Caco-2 (cell line): ENCODE measurements around the gene FOXP4. TPM values are rescaled to one million over a fixed set of nuclear protein-coding genes. Genes with fewer than 3 reads are reported as not detected.
A peak's percentile ranks its signal among the peaks of the same experiment; 100 is the strongest.

ENCODE experiments used
- BruUV-seq: library from RNA; stranded (reverse); fragments of 400-500 nt; replicated peaks from 2 replicates; lab custom pipeline; 2021; lab: Mats Ljungman, UMichigan
- CTCF ChIA-PET: fragments of 300-600 bp; sonication (Branson Sonifier 250); formaldehyde crosslinking; loops from one replicate; lab custom pipeline; 2022; ENCODE audit warnings: antibody characterized with exemption; lab: Charles Lee
- POLR2A ChIA-PET: fragments of 300-600 bp; sonication (Branson Sonifier 250); formaldehyde crosslinking; loops from one replicate; lab custom pipeline; 2022; ENCODE audit warnings: antibody characterized with exemption; lab: Charles Lee
- DNase-seq, 2 experiments: peaks; one replicate each; pipeline versions ENCODE4 v3.0.0 to v3.0.0-alpha.2; 2020 to 2022
- H3K27me3 ChIP-seq: replicated peaks from 2 replicates; pipeline ENCODE4 v1.6.0; 2011; ENCODE audit warnings: low read length; ENCODE audit not compliant: control insufficient read depth, insufficient read depth
- H3K36me3 ChIP-seq: 2 replicates; pipeline ENCODE4 v1.5.1; 2011; ENCODE audit warnings: low read length; ENCODE audit not compliant: control insufficient read depth, insufficient read depth
- H3K4me1 ChIP-seq: fragments of 250-450 bp; sonication (Bioruptor Pico); 2 replicates; pipeline ENCODE4 v1.5.1; 2020; ENCODE audit warnings: mild to moderate bottlenecking
- H3K4me3 ChIP-seq: 2 replicates; pipeline ENCODE4 v1.5.1; 2011; ENCODE audit warnings: low read depth, mild to moderate bottlenecking, control low read depth, low read length
- H3K9me3 ChIP-seq: fragments of 250-450 bp; sonication (Bioruptor Pico); 2 replicates; pipeline ENCODE4 v1.5.1; 2020; ENCODE audit warnings: mild to moderate bottlenecking, moderate library complexity
- H3K27ac Mint-ChIP-seq: one replicate; pipeline ENCODE4 v1.8.0; 2022; ENCODE audit warnings: mixed read lengths; ENCODE audit not compliant: unreplicated experiment
- H3K27me3 Mint-ChIP-seq: one replicate; pipeline ENCODE4 v1.8.0; 2022; ENCODE audit warnings: mixed read lengths; ENCODE audit not compliant: insufficient read depth, unreplicated experiment
- H3K36me3 Mint-ChIP-seq: one replicate; pipeline ENCODE4 v1.8.0; 2022; ENCODE audit warnings: mild to moderate bottlenecking, mixed read lengths; ENCODE audit not compliant: insufficient read depth, unreplicated experiment
- H3K4me1 Mint-ChIP-seq: one replicate; pipeline ENCODE4 v1.8.0; 2022; ENCODE audit warnings: low read depth, mixed read lengths; ENCODE audit not compliant: unreplicated experiment
- H3K4me3 Mint-ChIP-seq: one replicate; pipeline ENCODE4 v1.8.0; 2022; ENCODE audit warnings: mild to moderate bottlenecking, moderate library complexity, mixed read lengths; ENCODE audit not compliant: unreplicated experiment
- H3K9me3 Mint-ChIP-seq: one replicate; pipeline ENCODE4 v1.8.0; 2022; ENCODE audit warnings: mixed read lengths; ENCODE audit not compliant: unreplicated experiment
- intact Hi-C: fragments of 100-400 bp; cut with micrococcal nuclease; formaldehyde crosslinking; loops from one replicate; pipeline ENCODE4 v1.10.0; 2022; ENCODE audit not compliant: unreplicated experiment
- total RNA-seq: library from RNA; stranded (reverse); gene quantifications from 2 replicates; pipeline ENCODE4 v1.2.3, GENCODE V29; 2022
- TF ChIP-seq, protein P1 (sequence below), 2 experiments: fragments of 200-600 bp in 1 of 2; IDR thresholded peaks; 1 replicate in 1 of 2; 2 replicates in 1 of 2; pipeline versions ENCODE4 v1.5.1 to v1.8.0; 2011 to 2022; ENCODE audit warnings: antibody characterized with exemption in 1 of 2, control low read depth in 1 of 2, inconsistent platforms in 1 of 2, low read depth in 1 of 2, low read length in 1 of 2, mild to moderate bottlenecking in 1 of 2, moderate library complexity in 1 of 2; ENCODE audit not compliant: insufficient read depth in 1 of 2, severe bottlenecking in 1 of 2, unreplicated experiment in 1 of 2

FOXP4 gene
- total RNA-seq, 1 experiment from 2014 or later: 117 TPM

DNA sequence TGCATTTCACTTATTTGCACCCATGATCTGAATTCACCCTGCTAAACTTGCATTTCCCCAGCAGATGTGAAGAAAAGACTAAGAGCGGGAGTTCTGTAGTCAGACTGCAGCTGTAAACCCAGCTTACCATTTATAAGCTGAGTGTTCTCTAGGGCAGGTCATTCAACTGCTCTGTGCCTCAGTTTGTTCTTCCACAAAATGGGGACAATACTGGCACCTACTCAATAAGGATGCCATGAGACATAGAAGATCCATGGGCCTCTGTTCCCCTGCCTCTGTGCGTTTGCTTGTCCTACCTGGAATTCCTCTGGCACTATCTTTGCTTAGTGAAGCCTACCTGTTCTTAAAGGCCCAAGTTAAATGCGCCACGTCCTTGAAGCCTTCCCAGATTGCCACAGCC lies 79.8 kb downstream of the FOXP4 start:
- no peaks in the 10 kb centered on the region for H3K27me3 ChIP-seq
- no peaks in the 10 kb centered on the region for H3K36me3 ChIP-seq
- H3K9me3 Mint-ChIP-seq: peaks cover 9% of the 10 kb centered on the region
- no peaks in the 10 kb centered on the region for H3K36me3 Mint-ChIP-seq
- peaks cover 5% of the 10 kb centered on the region for H3K9me3 ChIP-seq
- CTCF ChIA-PET: interaction anchor here (1.9 kb wide), 1 partner anchor 24 kb away, joined by 7 read pairs; no protein-coding TSS in a partner anchor
- no peak overlapping the region for H3K4me3 ChIP-seq
- H3K27ac Mint-ChIP-seq: no peak overlapping the region
- intact Hi-C loops: no loop called here
- POLR2A ChIA-PET: no interaction called here
- peaks cover 17% of the 10 kb centered on the region for H3K4me1 ChIP-seq
- DNase-seq: no peak
- H3K27me3 Mint-ChIP-seq: no peaks in the 10 kb centered on the region
- TF ChIP-seq, protein P1, sequence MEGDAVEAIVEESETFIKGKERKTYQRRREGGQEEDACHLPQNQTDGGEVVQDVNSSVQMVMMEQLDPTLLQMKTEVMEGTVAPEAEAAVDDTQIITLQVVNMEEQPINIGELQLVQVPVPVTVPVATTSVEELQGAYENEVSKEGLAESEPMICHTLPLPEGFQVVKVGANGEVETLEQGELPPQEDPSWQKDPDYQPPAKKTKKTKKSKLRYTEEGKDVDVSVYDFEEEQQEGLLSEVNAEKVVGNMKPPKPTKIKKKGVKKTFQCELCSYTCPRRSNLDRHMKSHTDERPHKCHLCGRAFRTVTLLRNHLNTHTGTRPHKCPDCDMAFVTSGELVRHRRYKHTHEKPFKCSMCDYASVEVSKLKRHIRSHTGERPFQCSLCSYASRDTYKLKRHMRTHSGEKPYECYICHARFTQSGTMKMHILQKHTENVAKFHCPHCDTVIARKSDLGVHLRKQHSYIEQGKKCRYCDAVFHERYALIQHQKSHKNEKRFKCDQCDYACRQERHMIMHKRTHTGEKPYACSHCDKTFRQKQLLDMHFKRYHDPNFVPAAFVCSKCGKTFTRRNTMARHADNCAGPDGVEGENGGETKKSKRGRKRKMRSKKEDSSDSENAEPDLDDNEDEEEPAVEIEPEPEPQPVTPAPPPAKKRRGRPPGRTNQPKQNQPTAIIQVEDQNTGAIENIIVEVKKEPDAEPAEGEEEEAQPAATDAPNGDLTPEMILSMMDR (IDR thresholded peaks at IDR 0.05; ENCODE audit: insufficient read depth in 1 of 2, low read depth in 1 of 2, low read length in 1 of 2, severe bottlenecking in 1 of 2, unreplicated experiment in 1 of 2): no peak
- no peak overlapping the region for H3K4me3 Mint-ChIP-seq
- BruUV-seq: no TSS peak
- peaks cover 17% of the 10 kb centered on the region for H3K4me1 Mint-ChIP-seq

DNA sequence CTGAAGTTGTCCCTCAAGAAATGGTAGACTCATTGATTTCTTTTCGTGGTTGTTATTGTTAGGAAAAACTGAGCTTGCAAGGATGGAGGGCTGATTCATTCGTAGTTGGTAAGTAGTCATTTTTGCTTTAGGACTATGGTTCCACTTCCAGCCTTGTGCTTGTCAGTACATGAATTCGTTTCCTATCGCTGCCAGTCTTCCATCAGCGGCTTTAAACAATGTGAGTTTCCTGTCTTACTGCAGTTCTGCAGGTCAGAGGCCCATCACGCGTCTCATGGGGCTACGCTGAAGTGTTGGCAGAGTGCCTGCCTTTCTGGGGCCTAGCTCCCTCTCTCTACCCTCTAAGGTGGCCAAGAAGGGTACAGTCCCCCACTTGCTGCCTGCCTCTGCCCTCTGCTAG lies 80.7 kb downstream of the FOXP4 start:
- Mint-ChIP-seq H3K4me3 (no peak overlapping the region), H3K27me3 (no peaks in the 10 kb centered on the region), H3K9me3 (peaks cover under 1% of the 10 kb centered on the region), H3K4me1 (peaks cover 15% of the 10 kb centered on the region), H3K27ac (no peak overlapping the region), H3K36me3 (no peaks in the 10 kb centered on the region)
- Histone ChIP-seq H3K9me3 (no peaks in the 10 kb centered on the region), H3K4me3 (no peak overlapping the region), H3K36me3 (no peaks in the 10 kb centered on the region), H3K27me3 (no peaks in the 10 kb centered on the region), H3K4me1 (peaks cover 11% of the 10 kb centered on the region)
- TF ChIP-seq, protein P1 (IDR thresholded peaks at IDR 0.05; ENCODE audit: insufficient read depth in 1 of 2, low read depth in 1 of 2, low read length in 1 of 2, severe bottlenecking in 1 of 2, unreplicated experiment in 1 of 2): no peak
- peak in 1 of 2 experiments; percentile 9 for DNase-seq
- intact Hi-C loops: no loop called here
- POLR2A ChIA-PET: no interaction called here
- BruUV-seq: no TSS peak
- CTCF ChIA-PET: interaction anchor here (0.5 kb wide), 1 partner anchor 24 kb away, joined by 4 read pairs; no protein-coding TSS in a partner anchor

DNA sequence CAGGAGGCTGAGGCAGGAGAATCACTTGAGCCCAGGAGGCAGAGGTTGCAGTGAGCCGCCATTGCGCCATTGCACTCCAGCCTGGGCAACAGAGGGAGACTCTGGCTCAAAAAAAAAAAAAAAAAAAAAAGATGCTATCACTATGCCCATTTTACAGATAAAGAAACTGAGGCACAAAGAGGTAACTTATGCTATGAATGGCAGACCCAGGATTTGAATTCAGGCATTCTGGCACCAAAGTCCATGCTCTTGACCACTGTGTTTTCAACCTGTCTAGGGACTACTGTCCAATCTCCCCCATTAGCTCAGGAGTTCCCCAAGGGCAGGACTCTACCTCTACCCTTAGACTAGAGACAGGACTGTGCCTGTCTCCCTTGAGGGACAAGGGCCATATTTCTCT lies 82.9 kb downstream of the FOXP4 start:
- Histone ChIP-seq H3K4me1 (no peaks in the 10 kb centered on the region), H3K27me3 (no peaks in the 10 kb centered on the region), H3K4me3 (no peak overlapping the region), H3K36me3 (no peaks in the 10 kb centered on the region), H3K9me3 (no peaks in the 10 kb centered on the region)
- ChIA-PET CTCF (no interaction called here), POLR2A (no interaction called here)
- Mint-ChIP-seq H3K4me1 (no peaks in the 10 kb centered on the region), H3K9me3 (no peaks in the 10 kb centered on the region), H3K4me3 (no peak overlapping the region), H3K36me3 (no peaks in the 10 kb centered on the region), H3K27ac (no peak overlapping the region), H3K27me3 (peaks cover 3% of the 10 kb centered on the region)
- intact Hi-C loops: no loop called here
- no TSS peak for BruUV-seq
- DNase-seq: no peak
- TF ChIP-seq, protein P1 (IDR thresholded peaks at IDR 0.05; ENCODE audit: insufficient read depth in 1 of 2, low read depth in 1 of 2, low read length in 1 of 2, severe bottlenecking in 1 of 2, unreplicated experiment in 1 of 2): no peak
